Mucosa of descending colon (tissue), 3 donors: ENCODE results near the gene PLCB3. TPM values are rescaled to one million over a fixed set of nuclear protein-coding genes. Genes with fewer than 3 reads are reported as not detected.

Experiments used
- ATAC-seq: fragments of 200-7000 bp; cut with Tn5 transposase; one replicate; pipeline ENCODE4 v1.9.1; 2020; ENCODE audit warnings: mild to moderate bottlenecking, moderate library complexity
- DNase-seq, 3 donors: peaks; one replicate each; pipeline ENCODE4 v3.0.0-alpha.2; 2020
- H3K36me3 ChIP-seq: fragments of 200-600 bp; one replicate; pipeline ENCODE4 v1.8.0; 2021; ENCODE audit warnings: low read depth, mild to moderate bottlenecking
- H3K4me1 ChIP-seq: fragments of 200-600 bp; one replicate; pipeline ENCODE4 v1.8.0; 2021; ENCODE audit warnings: low read depth, mild to moderate bottlenecking
- H3K4me3 ChIP-seq: fragments of 200-600 bp; one replicate; pipeline ENCODE4 v1.8.0; 2021; ENCODE audit warnings: mild to moderate bottlenecking
- H3K9me3 ChIP-seq: fragments of 200-600 bp; one replicate; pipeline ENCODE4 v1.8.0; 2021; ENCODE audit warnings: mild to moderate bottlenecking
- CTCF ChIP-seq: fragments of 200-600 bp; IDR thresholded peaks from one replicate; pipeline ENCODE4 v1.8.0; 2022; ENCODE audit warnings: antibody characterized with exemption, mild to moderate bottlenecking
- intact Hi-C, 2 donors: fragments of 100-400 bp; cut with DNase I in 1 of 2; cut with micrococcal nuclease in 1 of 2; formaldehyde crosslinking; loops; one replicate each; pipeline versions ENCODE4 v1.11.0 to v1.11.1; 2022; cut with DNase I, micrococcal nuclease
- total RNA-seq, 3 donors: library from RNA; stranded (reverse); fragmentation: NEBNext Ultra II Directional in 2 of 3; extraction: Animal tissue kit (Norgen Biotek cat#: 25700) in 2 of 3; gene quantifications; one replicate each; pipeline versions ENCODE4 v1.2.1 to v1.2.4, GENCODE V29; 2021 to 2023
- donor health status: DM: no; HTN: no; CAD: no; lungs with moderate emphysema.
- donor health status: DM: no; HTN: no; CAD: no.
- donor health status: DM: no; HTN: yes; CAD: no.

PLCB3 gene
- total RNA-seq, 3 donors from 2014 or later = 51.1 to 72.1 (median 65.1) TPM

GRCh38 chr11:64230985-64231365 lies 20.4 kb upstream of the PLCB3 start:
- DNase-seq (peak in 1 of 3 donors; percentile 38), ATAC-seq (no peak)
- Histone ChIP-seq H3K9me3 (no peaks in the 10 kb centered on the region), H3K4me1 (peaks cover 45% of the 10 kb centered on the region), H3K36me3 (no peaks in the 10 kb centered on the region), H3K4me3 (peak overlapping the region; percentile 74)
- intact Hi-C loops = no loop called here
- TF ChIP-seq CTCF = no peak

GRCh38 chr11:64231546-64231945 lies 19.8 kb upstream of the PLCB3 start:
- Histone ChIP-seq H3K4me3 (no peak overlapping the region), H3K9me3 (no peaks in the 10 kb centered on the region), H3K4me1 (peaks cover 44% of the 10 kb centered on the region), H3K36me3 (no peaks in the 10 kb centered on the region)
- DNase-seq = peak in 1 of 3 donors; percentile 36
- ATAC-seq = no peak
- intact Hi-C loops = no loop called here
- TF ChIP-seq CTCF = no peak

- peaks cover 39% of the 10 kb centered on the region for H3K4me1 ChIP-seq
- no peak for ATAC-seq
Observed at GRCh38 chr11:64232182-64232966, 19.0 kb upstream of the PLCB3 start.

GRCh38 chr11:64232967-64233315 lies 18.4 kb upstream of the PLCB3 start:
- DNase-seq (no peak), ATAC-seq (no peak)
- intact Hi-C loops = no loop called here
- no peak for TF ChIP-seq CTCF
- Histone ChIP-seq H3K36me3 (no peaks in the 10 kb centered on the region), H3K9me3 (no peaks in the 10 kb centered on the region), H3K4me3 (no peak overlapping the region), H3K4me1 (peaks cover 38% of the 10 kb centered on the region)

More at GRCh38 chr11:64232182-64232966, 19.0 kb upstream of the PLCB3 start:
- no peak overlapping the region for H3K4me3 ChIP-seq
- no peaks in the 10 kb centered on the region for H3K36me3 ChIP-seq
- no peaks in the 10 kb centered on the region for H3K9me3 ChIP-seq
- DNase-seq = peak in 1 of 3 donors; percentile 39
- intact Hi-C loops = no loop called here
- TF ChIP-seq CTCF = no peak

- Histone ChIP-seq H3K4me1 (peaks cover 44% of the 10 kb centered on the region), H3K36me3 (no peaks in the 10 kb centered on the region), H3K4me3 (peak within 1 kb of the TSS; percentile 51), H3K9me3 (no peaks in the 10 kb centered on the region)
- DNase-seq = peak; percentile 73 to 87 (median 86)
- intact Hi-C loops = no loop called here
- TF ChIP-seq CTCF = no peak
- peak; percentile 49 for ATAC-seq
Observed at GRCh38 chr11:64233913-64234586, 17.3 kb upstream of the PLCB3 start, which contains the start of gene VEGFB. Gene VEGFB, plus strand, starts transcription at chr11:64234584. Its CDS starts 250 bp downstream, at chr11:64234834.
